IPS-NIHi11 (cell line): ENCODE measurements around the gene KCTD18.

ENCODE experiments used
- DNase-seq: peaks from one replicate; pipeline ENCODE4 v3.0.0; 2012; ENCODE audit warnings: mixed read lengths, low spot score

KCTD18 gene

DNA sequence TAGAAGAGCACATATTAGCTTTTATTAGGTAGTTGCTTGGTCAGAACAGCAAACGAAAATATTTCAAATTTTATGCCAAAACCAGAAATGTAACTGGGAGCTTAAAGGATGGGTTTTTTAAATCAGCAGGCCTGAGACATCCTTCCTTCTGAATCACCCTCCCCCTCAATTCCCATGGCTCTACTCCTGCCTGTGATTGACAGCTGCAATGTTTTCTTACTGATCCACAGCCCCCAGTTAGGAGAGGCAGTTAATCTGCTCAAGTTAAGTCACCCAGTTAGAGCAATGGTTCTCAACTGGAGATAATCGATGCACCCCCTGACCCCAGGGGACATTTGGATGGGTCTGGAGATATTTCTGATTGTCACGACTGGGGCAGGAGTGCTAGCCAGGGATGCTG, 24.9 kb downstream of the KCTD18 start:
- DNase-seq, result no peak

DNA sequence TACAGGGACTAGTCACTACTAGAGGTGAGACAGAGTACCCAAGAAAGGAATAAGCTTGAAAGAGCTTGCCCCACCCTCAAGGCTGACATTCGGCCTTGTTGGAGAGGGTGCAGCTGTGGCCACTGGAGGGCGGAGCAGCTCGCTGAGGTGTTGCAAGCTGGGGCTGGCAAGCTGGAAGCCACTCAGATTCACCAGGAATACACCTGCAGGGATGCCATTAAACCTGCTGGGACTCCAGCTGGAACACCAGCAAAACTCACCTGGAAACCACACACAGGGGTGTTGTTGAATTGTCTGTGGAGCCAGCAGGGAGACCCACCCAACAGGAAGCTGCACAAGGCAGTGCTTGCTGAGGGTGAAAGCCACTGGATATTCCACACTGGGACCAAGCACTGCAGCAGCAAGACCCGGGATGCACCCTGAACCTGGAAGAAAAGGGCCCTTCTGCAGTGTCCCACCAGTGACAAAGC, 26.1 kb downstream of the KCTD18 start:
- peak; percentile 72 for DNase-seq

DNA sequence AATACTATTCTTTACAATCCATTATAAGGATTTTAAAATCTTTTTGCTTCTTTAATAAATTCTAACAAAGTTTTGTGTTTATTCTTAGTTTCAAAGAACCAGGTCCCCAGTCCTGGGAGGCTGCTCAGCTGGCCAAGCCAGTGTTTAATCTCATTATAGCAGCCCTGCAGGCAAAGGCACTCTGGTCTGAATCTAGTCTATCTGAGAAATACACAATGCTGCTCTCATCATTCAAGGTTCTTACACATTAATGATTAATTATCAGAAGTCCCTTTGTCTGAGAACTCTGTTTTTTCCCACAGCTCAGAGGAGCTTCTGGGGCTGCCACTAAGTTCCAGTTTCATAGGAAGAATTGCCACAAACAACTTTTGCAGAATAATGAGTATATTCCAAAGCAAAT, 27.7 kb downstream of the KCTD18 start:
- DNase-seq, result no peak

DNA sequence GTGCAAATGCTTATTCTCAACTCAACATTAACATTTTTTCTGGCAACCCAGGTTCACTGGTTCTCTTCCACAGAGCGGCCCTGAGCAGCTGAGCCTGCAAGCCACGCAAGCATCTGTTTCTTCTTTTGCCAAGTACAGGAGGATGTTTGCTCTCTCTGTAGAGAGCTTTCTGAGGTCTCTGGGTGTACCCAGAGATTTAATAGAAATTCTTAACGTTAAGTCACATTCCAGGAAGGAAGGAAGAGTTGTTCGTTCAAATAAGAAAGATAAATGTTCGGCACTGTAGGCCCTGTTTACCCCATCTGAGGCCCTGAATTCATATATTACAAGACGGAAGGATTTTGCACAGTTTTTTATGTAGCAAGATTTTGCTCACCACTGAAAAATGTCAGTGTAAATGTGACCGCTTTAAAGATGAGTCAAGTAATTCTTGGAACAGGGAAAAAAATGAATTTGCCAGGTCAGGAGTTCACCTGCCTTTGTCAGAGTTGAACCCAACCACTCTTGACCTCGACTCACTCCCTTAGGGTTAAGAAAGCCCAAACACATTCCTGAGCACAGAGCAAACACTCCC, 30.1 kb downstream of the KCTD18 start:
- no peak for DNase-seq

DNA sequence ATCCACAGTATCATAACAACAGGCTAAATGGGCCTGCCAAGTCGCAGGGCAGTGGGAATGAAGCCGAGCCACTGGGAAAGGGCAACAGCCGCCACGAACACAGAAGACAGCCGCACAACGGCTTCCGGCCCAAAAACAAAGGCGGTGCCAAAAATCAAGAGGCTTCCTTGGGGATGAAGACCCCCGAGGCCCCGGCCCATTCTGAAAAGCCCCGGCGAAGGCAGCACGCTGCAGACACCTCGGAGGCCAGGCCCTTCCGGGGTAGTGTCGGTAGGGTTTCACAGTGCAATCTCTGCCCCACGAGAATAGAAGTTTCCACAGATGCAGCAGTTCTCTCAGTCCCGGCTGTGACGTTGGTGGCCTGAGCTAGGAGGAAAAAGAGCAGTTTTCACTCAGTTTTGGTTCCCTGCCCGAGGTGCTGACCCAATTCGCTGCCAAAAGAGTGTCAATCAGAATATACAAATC, 32.2 kb downstream of the KCTD18 start:
- no peak for DNase-seq

DNA sequence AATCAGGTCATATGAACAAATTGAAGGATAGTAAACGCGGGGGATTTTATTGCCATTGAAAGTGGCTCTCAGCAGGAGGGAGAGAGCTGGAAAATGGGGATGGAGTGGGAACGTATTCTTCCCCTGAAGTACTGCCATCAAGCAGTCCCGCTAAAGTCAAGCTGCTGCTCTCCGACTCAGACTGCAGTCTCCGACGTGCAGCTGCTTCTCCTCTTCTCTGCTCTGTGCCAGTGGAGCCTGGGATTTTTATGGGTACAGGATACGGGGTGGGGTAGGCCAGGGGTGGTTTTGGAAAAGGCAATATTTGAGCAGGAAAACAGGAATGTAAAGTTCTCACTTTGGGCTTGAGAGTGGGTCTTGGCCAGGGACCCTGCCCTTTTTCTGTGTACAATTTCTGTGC, 33.0 kb downstream of the KCTD18 start:
- DNase-seq, result no peak

DNA sequence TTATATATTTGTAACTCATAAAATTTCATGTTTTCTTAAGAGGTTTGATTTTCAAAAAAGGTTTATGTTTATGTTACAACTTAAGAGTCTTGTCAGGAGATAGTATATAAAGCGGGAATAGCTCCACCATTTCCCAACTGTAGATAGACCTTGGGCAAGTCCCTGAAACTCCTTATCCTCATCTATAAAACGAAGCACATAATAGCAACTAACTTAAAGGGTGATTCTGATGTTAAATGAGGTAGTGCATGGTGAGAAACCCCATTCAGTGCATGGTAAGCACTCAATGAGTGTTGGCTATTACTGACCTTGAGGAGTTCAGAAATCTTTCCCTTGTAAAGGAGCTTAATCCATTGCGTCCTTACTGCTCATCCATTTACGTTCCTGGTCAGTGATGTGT, 34.1 kb downstream of the KCTD18 start:
- no peak for DNase-seq

DNA sequence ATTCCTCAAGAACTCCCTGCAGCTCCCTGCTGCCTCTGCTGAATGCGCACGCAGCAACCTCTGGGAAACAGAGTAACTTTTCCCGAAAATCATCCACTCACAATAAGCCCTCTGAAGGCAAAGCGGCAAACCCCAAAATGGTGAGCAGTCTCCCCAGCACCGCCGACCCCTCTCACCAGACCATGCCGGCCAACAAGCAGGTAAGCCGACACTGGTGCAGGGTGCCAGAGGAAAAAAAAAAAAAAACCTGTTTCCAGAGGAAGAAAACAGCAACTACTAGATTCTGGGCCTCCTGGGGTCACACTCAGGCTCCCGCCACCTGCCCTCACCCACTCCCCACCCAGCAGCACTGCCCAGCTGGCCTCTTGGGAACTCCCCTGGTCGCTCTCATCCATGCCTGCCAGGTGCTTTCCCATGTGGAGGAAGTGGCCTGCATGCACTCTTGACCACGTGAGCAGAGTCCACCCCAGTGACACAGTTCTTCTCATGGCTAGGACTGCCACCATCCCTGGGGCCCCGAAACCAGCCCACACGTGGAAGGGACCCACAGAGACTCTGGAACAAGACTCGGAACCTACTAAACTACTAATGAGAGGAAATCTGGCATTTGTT, 36.9 kb downstream of the KCTD18 start:
- DNase-seq, result no peak

DNA sequence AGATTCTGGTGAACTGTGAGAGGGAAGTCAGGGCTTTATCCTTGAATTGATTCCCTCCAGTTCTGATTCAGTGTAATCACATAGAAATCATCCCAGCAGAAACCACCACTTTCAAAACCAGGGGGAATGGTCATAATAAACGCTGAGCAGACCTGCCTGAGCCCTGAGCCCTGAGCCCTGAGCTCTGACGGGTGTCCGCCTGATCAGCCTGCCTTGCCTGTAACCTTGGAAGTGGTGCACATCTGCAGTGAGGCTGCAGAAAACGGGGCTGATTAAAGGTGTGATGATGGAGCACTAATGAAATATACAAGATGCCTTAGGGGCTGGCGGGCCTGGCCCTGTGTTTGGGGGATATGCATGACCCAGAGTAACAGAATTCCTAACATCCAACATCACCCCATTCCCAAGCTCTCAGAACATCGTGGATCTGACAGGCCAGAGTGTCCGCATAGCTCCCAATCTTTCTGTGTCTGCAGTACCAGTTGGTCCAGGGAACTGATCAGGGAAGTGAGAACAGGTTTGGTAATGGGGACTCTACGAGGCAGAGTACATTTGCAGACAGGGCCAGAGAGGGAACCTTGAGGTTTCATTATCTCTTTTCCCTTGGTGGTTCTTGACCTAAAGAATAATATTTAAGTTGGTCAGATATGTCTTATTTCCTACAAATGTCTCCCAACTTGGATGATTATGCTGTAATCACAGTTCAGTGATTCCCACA, 37.8 kb downstream of the KCTD18 start:
- no peak for DNase-seq

DNA sequence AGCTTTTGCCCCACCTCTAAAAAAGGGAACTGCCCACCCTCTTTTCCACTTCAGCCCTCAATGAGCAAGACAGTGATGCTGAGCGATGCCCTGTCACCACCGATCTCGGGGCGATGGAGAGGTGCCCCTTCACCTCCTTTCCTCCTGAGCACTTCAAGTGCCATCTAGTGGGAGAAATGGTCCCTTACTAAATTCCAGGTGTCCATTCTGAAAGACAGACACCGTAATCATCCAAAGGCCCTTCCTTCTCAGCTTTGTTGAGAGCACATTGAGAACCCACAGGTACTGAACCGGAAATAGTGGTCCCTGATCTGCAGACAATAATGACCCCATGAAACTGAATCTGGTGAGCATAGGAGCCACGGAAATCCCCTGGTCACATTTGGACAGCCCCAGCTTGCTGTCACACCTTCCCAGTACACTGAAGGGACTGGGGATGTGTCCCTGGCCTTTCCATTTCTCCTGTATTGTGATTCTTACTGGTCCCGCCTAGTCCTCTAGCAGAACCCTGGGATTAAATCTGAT, 38.5 kb downstream of the KCTD18 start:
- DNase-seq, result peak; percentile 65

DNA sequence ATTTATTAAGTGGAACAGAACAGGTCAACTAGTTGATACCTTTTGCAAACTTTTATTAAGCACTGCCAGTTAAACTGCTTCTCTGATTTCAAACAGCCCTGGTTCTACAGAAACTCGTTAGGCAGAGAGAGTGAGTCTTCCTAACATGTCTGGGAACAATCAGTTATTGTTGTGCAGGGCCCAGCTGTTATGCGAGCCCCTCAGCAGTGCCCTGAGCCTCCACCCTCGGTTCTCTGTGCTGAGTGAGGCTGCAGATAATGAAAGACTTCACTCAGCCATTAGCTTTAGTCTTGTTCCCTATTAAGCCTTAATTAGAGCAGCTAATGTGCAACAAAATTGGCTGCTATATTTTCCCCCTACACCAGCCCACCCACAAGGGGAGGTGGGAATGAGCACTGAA, 39.6 kb downstream of the KCTD18 start:
- DNase-seq, result peak; percentile 28

DNA sequence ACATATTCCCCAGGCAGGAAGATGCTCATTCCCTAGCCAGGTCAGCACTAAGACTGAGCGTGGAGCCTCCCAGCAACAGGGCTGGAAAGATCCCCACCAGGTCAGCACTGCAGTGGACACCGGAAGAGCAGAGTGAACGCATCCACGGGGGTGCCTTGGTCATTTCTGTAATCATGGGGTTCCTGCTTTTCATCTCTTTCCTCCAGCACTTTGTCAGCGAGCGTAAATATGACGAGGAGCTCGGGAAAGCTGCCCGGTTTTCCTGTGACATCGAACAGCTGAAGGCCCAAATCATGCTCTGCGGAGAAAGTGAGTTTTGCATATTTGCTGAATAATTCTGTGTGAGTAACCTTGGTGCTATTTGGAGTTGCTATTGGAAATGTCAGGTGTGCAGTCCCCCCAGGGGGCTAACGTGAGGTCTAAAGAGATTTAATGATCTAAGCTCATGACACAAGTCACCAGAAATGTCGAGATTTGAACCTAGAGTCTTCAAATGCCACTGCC, 40.1 kb downstream of the KCTD18 start:
- DNase-seq, result no peak

DNA sequence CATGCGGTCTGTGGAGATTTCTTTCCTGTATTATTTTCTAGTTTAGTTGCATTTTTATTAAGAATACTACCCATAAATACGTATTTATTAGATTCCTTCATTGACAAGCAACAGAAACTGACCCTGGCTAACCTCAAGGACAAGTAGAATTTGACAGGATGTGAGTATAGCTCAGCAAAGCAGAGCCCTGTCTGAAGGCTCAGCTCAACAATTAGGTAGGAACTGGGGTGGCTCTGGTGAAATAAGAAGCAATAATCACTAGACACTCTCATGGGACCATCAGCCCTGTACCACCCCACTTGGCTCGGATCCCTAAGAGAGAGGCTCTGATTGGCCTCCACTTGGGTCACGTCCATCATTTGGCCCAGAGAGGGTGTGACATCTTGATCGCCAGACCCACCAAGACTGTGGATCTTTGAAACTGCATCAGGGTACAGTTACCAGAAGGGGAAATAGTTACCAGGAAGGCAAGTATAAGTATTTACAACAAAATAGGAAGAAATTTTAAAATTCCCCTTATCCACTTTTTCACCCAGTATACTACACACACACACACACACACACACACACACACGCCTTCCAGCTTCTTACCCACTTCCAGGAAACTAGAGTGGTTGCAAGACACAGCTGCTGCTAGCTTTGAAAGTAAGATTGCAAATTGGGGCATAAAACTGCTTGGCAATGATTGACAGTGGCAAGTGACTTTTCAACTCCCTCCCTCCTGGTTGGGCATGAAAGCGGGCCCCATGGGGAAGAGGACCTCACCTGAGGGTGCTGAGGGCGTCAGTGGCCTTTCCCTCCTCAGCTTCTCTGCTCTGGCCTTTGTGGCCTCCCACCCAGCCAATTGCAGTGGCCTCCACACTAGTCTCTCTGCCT, 41.8 kb downstream of the KCTD18 start:
- DNase-seq, result no peak

DNA sequence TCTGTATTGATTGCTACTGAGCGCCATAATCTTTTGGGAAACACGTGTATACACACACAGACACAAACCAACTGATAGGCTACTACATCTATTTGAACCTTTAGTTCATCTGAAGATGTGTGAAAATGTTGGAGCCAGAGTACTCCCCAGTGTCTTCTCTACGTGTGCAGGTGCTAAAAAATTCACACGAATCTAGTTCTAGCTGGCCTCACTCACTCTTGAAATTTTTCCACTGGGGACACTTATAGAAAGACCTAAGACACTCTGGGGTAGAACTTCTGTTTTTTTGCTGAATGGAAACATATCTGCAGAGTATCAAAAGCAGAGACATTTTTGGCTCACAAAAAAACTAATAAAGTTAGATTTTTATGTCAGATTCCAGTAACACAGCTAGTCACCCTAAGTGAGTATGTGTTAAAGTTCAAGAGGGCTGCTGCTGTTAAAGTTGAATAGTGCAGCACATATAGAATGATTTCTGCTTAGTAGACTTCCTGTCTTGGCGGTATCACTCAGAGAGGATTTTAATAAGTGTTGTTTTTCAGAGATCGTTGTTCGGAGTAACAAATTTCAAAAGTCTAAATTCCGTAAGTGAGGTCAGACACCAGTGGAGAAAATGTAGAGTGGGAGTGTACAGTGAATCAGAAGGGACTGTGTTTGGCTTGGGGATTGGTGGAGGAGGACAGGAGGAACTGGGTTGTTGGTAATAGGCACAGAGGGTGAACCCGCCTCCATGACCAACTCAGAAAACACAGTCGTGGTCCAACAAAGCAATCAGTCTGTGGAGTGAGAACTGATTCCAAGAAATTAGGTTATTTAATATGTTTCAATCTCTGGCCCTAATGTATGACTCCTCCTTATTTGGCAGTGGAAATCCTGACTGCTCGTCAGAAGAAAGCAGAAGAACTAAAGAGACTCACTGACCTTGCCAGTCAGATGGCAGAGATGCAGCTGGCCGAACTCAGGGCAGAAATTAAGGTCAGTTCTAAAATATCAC, 43.1 kb downstream of the KCTD18 start:
- DNase-seq, result no peak

DNA sequence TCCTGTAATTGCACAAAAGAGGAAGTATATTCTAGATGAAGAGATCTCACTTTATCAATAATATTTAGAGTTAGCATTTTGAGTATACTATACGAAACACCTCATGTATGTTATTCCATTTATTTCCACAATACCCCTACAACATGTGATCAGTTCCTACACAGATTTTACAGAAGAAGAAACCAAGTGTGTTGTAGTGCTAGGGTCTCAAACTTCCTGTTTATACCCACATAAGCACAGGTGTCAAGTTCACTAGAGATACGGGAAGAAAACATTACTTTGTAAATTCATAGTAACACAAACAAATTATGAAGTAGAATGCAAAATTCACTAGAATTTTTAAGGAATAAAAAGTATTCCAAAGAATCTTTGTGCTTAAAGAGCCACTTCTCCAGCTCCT, 46.4 kb downstream of the KCTD18 start:
- DNase-seq, result no peak

DNA sequence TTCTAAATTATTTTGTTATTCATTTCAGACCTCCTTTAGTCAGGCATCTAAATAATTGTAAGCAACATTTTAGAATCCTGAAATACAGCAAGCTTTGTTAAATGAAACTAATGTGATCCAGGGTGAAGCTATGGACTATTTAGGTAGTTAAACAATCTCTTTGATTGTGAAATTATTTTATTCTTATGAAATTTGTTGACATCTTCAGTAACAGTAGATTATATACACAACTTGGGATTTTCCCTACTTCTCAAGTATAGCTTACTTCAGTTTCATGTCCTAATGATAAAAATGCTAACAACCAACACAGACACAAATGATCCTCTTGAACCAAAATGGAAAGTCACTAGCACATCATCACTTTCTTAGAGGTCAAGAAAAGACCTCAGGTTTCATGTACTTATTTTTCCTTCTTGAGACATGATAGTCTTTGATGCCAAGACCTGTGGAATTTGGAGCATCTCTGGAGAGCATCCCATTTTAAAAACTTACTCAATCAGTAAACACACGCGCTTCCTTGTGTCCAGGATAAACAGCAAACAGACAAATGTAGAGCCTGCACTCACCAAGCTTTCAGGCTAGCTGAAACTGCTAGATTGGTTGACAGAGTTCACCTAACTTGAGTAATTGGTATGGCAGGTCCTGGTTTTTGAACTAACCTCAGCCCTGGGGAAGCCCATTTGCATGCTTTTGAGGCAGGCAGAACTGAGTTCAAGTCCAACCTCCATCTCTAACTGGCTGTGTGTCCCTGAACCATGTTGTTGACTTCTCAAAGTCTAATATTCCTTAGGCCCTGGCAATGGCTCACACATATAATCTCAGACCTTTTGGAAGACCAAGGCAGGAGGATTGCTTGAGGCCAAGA, 47.8 kb downstream of the KCTD18 start:
- no peak for DNase-seq

DNA sequence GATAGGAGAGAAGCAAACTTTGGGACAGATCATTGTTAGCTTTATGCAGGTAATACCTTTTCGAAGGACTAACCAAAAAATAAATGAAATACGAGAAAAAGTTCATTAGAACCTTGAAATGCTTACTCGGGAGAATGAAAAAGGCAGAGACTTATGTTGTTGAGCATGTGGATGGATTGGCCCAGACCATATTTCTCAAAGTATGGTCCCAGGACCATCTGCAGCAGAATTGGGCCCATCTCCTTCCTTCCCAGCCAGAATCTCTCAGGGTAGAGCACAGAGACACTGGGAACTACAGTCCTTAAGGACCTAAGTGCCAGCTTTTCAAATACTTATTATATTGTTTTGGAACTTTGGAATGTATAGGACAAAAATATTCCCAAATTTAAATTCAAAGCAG, 50.8 kb downstream of the KCTD18 start:
- no peak for DNase-seq

DNA sequence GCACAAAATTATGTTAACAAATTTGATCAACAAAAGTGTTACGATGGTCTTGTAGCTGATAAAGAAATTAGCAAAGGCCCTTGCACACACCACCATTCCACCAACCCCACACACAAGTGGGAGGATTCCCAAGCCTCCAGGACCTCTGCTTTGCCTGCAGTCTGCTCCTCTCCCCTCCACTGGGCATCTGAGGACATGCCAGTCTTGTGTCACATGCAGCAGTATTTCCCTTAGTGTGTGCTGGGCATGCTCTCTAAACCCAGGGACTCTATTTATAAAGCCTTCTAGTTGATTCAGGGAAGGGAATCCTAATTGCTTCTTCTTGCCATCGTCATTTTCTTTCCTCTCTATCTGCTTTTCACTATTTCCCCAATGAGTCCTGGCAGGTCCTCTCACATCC, 53.3 kb downstream of the KCTD18 start:
- DNase-seq, result no peak

DNA sequence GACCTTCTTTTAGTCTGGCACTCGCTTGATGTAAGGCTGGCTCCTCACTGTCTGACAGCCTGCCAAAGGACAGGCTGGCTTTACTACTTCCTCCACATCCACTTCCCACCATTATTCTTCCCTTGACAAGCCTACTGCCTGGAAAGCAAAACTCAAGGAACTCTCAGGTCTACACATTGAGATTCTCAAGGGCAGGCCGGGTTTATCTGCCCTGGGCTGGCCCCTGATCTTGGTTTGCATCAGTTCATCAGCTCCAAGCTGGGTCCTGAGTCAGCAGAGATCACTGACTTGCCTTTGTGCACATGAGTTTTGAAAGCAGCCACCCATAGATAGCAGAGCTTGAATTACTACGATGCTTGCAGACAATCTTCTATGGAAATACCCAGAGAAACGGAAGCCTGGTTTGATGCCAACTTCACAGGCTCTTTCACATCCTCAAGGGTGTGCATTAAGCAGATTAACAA, 53.9 kb downstream of the KCTD18 start:
- no peak for DNase-seq
